GM18520 (cell line): ENCODE results near the gene SLC25A34.

Source experiments
- ATAC-seq: cut with Tn5 transposase; IDR thresholded peaks from one replicate; pipeline ENCODE4 v1.9.1; 2021; ENCODE audit not compliant: unreplicated experiment

The SLC25A34 gene

DNA sequence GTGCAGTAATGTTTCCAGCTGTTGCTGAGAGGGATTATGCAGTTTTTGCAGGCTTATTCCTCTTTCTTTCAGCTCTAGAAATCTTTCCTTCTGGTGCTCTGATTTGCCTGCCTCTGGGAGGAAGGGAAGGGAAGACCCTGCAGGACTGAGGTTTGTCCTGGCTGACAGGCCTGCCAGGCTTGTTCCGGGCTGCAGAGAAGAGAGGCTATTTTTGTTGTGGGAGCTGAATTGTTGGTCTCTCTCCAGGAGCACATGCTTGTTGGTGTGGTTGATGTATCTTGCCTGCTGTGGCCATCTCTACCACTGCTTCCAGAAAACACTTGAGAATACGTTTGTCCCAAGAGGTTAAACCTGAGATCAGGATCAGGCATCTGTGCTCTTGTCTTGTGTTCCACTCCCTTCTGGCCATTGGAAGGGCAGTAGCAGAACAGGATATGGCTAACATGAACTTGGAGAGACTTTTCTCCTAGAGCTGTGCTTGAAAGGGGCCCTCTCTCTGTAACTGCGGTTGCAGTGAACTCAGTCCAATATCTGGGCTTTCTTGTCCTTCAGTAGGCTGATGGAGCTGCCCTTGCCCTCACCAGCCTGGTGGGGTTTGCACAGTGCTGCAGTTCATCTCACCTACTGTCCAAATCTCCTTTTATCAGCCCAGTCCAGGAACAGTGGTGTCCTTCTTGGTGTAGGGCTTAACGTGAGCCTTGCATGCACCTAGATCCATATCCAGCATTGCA, 21.5 kb upstream of the SLC25A34 start:
- ATAC-seq, result no peak

DNA sequence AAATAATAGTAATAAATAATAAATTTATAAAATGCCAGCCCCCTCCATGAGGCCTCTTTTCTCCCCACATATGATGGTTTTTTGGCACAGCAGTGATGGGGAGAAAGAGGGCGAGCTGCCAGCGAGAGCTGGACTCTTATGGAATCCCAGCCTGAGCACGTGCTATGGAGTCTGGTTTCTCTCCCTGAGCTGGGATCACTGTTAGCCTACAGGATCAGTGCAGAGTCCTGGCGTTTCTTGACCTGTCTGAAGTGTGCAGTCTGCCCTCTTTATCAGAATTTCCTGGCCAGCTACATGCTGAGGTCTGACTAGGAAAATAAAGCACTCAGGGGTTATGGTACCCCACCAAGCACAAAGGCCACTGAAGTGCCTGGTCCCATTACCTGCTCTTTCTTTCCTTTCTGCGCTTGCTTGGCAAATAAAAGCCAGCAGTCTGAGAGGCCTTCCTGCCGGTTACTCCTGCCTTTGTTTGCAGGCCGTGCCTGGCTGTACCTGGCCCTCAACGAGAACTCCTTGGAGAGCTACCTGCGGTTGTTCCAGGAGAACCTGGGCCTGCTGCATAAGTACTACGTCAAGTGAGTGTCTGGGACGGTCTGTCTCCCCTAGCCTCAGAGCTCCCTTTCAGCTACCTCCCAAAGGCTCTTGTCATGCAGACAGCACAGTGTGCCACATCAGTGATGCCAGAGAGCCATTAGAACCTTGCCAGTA, 18.5 kb upstream of the SLC25A34 start:
- no peak for ATAC-seq

DNA sequence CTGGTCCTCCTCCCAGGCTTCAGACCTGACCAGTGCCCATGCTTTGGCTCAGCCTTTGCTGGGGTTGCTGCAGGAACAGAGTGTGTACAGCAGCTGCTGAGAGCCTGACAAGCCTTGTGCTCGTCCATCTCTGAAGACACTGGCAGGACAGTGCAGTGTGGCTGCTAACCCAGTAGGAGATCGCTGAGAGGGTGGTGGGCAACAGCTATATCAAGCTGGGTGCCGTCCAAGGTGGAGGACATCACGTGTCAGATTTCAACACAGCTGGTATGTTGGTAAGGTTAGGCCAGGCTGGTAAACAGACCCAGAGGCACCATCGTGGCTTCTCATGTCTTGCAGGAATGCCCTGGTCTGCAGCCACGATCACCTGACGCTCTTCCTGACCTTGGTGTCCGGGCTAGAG, 17.9 kb upstream of the SLC25A34 start:
- no peak for ATAC-seq

DNA sequence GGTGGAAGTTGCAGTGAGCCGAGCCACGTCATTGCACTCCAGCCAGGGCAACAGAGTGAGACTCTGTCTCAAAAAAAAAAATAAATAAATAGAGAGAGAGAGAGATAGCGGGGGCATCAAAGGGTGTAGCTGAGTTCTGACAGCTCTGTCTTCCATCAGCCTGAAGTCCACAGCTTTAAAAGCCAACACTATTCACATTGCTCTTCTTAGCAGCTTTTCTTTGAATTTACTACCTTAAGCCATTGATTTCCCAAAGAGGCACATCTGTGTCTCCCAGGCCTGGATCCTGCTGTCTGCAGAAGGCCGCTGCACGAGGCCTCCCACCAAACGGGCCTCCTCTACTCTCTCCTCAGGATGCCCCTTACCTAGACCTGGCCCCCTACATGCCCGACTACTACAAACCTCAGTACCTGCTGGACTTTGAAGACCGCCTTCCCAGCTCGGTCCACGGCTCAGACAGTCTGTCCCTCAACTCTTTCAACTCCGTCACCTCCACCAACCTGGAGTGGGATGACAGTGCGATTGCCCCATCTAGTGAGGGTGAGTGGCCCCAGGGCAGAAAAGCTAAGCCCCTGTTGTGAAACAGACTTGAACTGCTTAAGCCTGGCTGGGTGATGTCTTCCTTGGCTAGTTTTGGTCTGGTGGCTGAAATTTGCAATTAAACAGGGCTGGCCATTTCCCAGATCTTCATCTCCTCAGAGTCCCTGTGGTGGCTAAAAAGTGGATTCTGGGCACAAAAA, 16.5 kb upstream of the SLC25A34 start:
- ATAC-seq, result no peak

- ATAC-seq, result no peak
Observed at GRCh38 chr1:15720861-15721260, 15.2 kb upstream of the SLC25A34 start.

GRCh38 chr1:15722411-15722810, 13.6 kb upstream of the SLC25A34 start:
- ATAC-seq, result no peak

DNA sequence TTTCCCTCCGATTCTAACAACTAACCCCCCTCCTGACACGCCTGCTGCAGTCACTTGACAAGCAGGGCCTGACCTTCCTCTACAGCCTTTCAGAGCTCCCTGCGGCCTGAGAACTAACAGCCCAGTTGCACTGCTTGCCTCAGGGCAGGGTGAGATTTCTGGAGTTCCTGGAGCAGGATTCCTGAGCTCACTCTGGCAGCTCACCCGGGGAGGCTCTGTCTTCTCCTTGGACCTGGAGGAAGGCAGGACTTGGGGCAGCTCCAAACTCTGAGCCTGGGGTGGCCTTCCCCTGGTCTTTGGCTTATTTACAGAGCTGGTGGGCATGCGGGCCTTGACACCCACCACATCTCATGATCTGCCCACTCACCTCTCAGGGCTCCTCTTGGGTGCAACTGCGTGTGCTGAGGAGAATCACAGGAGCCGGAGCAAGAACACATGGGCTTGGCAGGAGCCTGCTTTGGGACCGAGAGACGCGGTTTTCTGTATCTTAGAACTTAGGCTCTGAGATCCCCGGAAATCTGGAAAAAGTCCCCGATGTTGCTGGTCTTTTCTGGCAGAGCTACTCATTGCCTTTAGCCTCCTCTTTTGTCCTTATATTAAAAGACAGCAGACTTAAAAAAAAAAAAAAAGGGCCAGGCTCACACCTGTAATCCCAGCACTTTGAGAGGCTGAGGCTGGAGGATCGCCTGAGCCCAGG, 13.1 kb upstream of the SLC25A34 start:
- no peak for ATAC-seq

DNA sequence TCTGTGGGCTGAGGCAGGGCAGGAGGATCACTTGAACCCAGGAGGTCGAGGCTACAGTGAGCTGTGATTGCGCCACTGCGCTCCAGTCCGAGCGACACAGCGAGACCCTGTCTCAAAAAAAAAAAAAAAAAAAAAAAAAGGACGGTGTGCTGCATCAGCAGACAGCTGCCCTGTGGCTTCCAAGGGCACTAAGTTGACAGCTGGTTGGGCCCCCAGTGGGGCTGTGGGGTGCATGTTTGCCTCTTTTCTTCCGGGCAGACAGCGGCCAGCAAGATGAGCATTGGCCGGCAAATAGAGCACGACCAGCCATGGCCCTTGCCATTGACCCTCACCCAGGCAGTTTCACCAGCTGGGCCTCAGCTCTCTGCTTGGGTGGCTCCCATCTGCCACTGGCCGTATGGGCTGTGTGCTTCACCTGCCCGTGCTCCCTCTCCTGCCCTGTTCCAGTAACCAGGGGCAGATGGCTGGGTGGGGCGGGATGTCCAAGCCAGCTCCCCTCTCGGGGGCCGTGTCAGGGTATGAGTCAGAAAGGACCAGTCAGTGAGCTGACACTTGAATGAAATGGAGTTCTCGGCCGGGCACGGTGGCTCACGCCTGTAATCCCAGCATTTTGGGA, 12.3 kb upstream of the SLC25A34 start:
- ATAC-seq, result no peak

GRCh38 chr1:15724949-15725880, 10.8 kb upstream of the SLC25A34 start:
- no peak for ATAC-seq

DNA sequence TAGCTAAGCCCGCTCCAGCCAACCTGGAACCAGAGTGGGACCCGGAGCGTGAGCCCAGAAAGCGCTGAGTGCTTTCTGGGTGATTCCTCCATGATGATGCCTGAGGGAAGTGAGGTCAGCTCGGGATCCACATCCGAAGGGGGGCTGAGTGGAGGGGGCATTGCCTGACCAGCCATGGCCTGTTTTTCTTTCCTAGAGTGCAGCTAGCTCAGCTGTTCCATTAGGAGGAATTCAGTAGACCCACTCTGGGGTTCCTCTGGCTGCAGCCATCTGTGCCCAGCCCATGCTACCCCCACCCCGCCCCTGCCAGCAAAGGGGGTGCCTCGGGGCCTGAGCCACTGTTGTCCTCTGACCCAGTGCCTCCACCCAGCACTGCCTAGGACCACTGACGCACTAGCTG, 9.6 kb upstream of the SLC25A34 start:
- ATAC-seq, result no peak

DNA sequence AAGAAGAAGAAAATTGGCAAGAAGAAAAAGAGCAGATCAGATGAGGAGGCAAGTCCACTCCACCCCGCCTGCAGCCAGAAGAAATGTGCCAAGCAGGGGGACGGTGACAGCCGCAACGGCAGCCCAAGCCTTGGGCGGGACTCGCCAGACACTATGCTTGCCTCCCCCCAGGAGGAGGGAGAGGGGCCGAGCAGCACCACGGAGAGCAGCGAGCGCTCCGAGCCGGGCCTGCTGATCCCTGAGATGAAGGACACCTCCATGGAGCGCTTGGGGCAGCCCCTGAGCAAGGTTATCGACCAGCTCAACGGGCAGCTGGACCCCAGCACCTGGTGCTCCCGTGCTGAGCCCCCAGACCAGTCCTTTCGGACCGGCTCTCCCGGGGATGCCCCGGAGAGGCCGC, 9.0 kb upstream of the SLC25A34 start:
- no peak for ATAC-seq

- no peak for ATAC-seq
Observed at GRCh38 chr1:15727424-15727823, 8.6 kb upstream of the SLC25A34 start.

DNA sequence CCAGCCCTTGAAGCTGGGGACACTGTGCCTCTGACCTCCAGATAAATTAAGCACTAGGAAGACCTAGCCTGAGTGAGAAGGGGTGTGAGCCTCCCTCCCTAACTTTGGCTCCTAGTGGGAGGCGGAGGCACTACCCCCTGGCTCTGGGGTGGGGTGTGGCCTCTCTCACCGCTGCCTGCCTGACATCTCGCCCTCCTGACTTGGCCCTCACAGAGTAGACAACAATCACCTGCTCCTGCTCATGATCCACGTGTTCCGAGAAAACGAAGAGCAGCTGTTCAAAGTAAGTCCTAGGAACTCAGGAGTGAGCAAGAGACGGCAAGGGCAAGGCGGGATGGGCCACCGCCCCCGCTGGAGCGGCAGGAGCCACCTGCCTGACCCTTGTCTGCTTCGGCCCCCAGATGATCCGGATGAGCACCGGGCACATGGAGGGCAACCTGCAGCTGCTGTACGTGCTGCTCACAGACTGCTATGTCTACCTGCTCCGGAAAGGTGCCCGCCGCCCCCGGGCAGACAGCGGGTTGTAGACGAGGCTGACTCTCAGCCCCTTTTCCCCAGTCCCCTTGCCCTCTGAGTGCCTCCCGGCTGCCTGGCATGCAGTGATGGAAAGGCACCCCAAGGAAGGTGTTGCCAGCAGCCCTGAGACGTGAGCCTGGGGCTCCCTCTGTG, 8.1 kb upstream of the SLC25A34 start:
- ATAC-seq, result no peak

DNA sequence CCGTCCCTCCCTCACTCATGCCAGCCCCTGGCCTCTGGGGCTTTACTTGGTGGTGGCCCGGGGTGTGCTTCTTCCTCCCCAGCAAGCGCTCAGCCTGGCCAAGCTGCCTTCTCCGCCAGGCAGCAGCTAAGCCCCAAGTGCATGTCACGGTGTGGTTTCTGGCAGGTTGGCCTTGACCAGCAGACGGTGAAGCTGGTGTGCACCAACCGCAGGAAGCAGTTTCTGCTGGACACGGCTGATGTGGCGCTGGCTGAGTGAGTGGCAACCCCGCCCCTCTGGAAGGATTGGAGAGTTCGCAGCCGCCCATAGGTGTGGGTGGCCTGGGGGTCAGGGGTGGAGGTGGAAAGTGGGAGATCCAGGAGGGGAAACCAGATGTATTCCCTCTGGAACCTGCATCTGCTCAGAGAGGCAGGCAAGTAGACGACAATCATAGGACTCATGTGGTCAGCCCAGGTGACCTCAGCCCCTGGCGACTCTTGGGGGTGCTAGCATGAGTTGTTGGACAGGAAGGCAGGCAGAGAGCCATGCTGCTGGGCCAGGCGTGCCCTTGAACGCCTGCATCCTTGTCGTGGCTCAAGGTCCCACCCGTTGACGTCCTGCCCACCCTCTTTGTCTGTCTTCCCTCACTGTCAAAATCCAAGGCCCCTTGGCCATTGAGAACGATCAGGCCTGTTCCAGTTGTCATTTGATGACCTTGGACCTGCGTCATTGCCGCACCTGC, 7.0 kb upstream of the SLC25A34 start:
- no peak for ATAC-seq

DNA sequence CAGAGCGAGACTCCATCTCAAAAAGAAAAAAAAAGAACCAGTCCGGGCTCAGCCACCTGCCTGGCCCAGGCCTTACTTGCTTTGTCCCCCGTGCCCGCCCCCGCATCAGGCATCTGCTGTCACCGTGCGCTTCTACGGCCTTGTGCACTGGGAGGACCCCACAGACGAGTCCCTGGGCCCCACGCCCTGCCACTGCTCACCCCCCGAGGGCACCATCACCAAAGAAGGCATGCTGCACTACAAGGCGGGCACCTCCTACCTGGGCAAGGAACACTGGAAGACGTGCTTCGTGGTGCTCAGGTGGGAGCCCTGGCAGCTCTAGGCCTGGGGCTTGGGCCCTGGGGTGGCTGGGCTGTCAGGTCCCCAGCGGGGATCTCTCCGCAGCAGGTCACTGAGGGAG, 5.6 kb upstream of the SLC25A34 start:
- ATAC-seq, result no peak

GRCh38 chr1:15730936-15731335, 5.1 kb upstream of the SLC25A34 start:
- ATAC-seq, result no peak

GRCh38 chr1:15731735-15732685, 4.0 kb upstream of the SLC25A34 start:
- ATAC-seq, result no peak

- ATAC-seq, result no peak
Observed at GRCh38 chr1:15732686-15733081, 3.4 kb upstream of the SLC25A34 start.
